Fibroblast of lung (primary cell): ENCODE results near the gene SNX18. TPM values are rescaled to one million over a fixed set of nuclear protein-coding genes. Genes with fewer than 3 reads are reported as not detected.
A peak's percentile ranks its signal among the peaks of the same experiment; 100 is the strongest.

Experiments
- DNase-seq, 2 donors: peaks; one replicate each; pipeline versions ENCODE4 v3.0.0 to v3.0.0-alpha.2; 2010; ENCODE audit warnings: low read depth in 2 of 2
- H2AFZ ChIP-seq: 2 replicates; pipeline ENCODE4 v1.5.1; 2012; ENCODE audit warnings: low read length, control low read depth, inconsistent platforms
- H3K27ac ChIP-seq: 2 replicates; pipeline ENCODE4 v1.5.1; 2011; ENCODE audit warnings: low read length, control low read depth; ENCODE audit not compliant: insufficient read depth
- H3K27me3 ChIP-seq: 2 replicates; pipeline ENCODE4 v1.5.1; 2011; ENCODE audit warnings: mild to moderate bottlenecking, low read length; ENCODE audit not compliant: control insufficient read depth, insufficient read depth
- H3K36me3 ChIP-seq: 2 replicates; pipeline ENCODE4 v1.5.1; 2011; ENCODE audit warnings: low read length; ENCODE audit not compliant: control insufficient read depth, insufficient read depth
- H3K4me1 ChIP-seq: 2 replicates; pipeline ENCODE4 v1.5.1; 2011; ENCODE audit warnings: low read length; ENCODE audit not compliant: control insufficient read depth, insufficient read depth; ENCODE audit errors: extremely low read depth
- H3K4me2 ChIP-seq: 2 replicates; pipeline ENCODE4 v1.5.1; 2011; ENCODE audit warnings: low read length, control low read depth; ENCODE audit not compliant: insufficient read depth; ENCODE audit errors: extremely low read depth
- H3K4me3 ChIP-seq, 4 experiments: fragments of 200-600 bp in 1 of 4; sonication (generic) in 1 of 4; replicated peaks in 1 of 4; 2 replicates each; pipeline ENCODE4 v1.5.1; 2011 to 2016; ENCODE audit warnings: low read length in 4 of 4, low read depth in 3 of 4, mild to moderate bottlenecking in 3 of 4, control low read depth in 2 of 4, inconsistent platforms in 1 of 4, mixed read lengths in 1 of 4; ENCODE audit not compliant: insufficient read depth in 1 of 4; ENCODE audit errors: control extremely low read depth in 1 of 4
- H3K79me2 ChIP-seq: 2 replicates; pipeline ENCODE4 v1.5.1; 2012; ENCODE audit warnings: mild to moderate bottlenecking, low read length, inconsistent platforms; ENCODE audit not compliant: control insufficient read depth, insufficient read depth
- H3K9ac ChIP-seq: 2 replicates; pipeline ENCODE4 v1.5.1; 2011; ENCODE audit warnings: mild to moderate bottlenecking, low read length, control low read depth; ENCODE audit not compliant: insufficient read depth
- H3K9me3 ChIP-seq: 2 replicates; pipeline ENCODE4 v1.5.1; 2012; ENCODE audit warnings: low read depth, low read length; ENCODE audit not compliant: control insufficient read depth, insufficient read depth
- H4K20me1 ChIP-seq: 2 replicates; pipeline ENCODE4 v1.5.1; 2011; ENCODE audit warnings: low read length; ENCODE audit not compliant: control insufficient read depth, insufficient read depth; ENCODE audit errors: extremely low read depth
- EZH2 ChIP-seq: IDR thresholded peaks from 2 replicates; pipeline ENCODE4 v1.5.1; 2012; ENCODE audit warnings: low read length, control low read depth, mild to moderate bottlenecking; ENCODE audit errors: missing control alignments
- polyA plus RNA-seq, 2 donors: library from polyadenylated mRNA; depleted of rRNA in 1 of 2; stranded (reverse) in 1 of 2; unstranded in 1 of 2; fragments of >200 nt; gene quantifications; 2 replicates each; pipeline ENCODE4 v1.2.1, GENCODE V29; 2011 to 2012; ENCODE audit warnings: missing spikeins in 1 of 2
- total RNA-seq: library from RNA; depleted of rRNA; stranded (reverse); fragments of >200 nt; gene quantifications from 2 replicates; pipeline ENCODE4 v1.2.1, GENCODE V29; 2014
- TF ChIP-seq, protein P1 (sequence below), 2 donors: IDR thresholded peaks in 1 of 2; conservative IDR thresholded peaks in 1 of 2; 1 replicate in 1 of 2; 2 replicates in 1 of 2; pipeline ENCODE4 v1.5.1; 2011 to 2012; ENCODE audit warnings: low read length in 2 of 2, control low read depth in 1 of 2, inconsistent platforms in 1 of 2, low read depth in 1 of 2, mild to moderate bottlenecking in 1 of 2

SNX18 gene
- total and polyA plus RNA-seq, 2 donors (not counting 1 experiment from before 2014, with no cell fraction given) = 80.1 to 109 TPM

DNA sequence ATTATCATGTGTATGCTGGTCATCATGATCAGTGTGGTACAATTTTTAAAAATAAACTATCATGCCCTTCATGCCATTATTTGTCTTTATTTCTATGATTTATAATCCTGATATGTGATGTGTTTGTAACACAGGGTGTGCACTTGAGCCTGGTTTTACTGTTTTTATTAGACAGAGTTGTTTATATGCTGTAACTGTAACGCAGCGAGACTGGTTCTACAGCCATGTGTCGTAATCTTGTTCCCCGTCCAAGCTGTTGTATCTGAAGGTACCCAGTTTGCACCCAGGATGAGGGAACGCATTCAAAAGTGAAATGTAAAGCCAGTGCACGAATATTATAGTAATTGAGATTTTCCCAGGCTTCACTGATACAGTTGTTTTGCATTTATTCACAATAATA, 28.2 kb downstream of the SNX18 start:
- no peak for TF ChIP-seq EZH2
- TF ChIP-seq, protein P1, sequence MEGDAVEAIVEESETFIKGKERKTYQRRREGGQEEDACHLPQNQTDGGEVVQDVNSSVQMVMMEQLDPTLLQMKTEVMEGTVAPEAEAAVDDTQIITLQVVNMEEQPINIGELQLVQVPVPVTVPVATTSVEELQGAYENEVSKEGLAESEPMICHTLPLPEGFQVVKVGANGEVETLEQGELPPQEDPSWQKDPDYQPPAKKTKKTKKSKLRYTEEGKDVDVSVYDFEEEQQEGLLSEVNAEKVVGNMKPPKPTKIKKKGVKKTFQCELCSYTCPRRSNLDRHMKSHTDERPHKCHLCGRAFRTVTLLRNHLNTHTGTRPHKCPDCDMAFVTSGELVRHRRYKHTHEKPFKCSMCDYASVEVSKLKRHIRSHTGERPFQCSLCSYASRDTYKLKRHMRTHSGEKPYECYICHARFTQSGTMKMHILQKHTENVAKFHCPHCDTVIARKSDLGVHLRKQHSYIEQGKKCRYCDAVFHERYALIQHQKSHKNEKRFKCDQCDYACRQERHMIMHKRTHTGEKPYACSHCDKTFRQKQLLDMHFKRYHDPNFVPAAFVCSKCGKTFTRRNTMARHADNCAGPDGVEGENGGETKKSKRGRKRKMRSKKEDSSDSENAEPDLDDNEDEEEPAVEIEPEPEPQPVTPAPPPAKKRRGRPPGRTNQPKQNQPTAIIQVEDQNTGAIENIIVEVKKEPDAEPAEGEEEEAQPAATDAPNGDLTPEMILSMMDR (conservative IDR thresholded peaks at IDR 0.05 in 1 of 2, IDR thresholded peaks at IDR 0.05 in 1 of 2; ENCODE audit: low read depth in 1 of 2, low read length in 2 of 2) = no peak
- Histone ChIP-seq H3K9ac (no peak overlapping the region), H3K9me3 (no peaks in the 10 kb centered on the region), H3K27ac (no peak overlapping the region), H3K4me3 (no peak overlapping the region), H3K4me1 (peaks cover 8% of the 10 kb centered on the region), H3K27me3 (no peaks in the 10 kb centered on the region), H3K36me3 (peaks cover 3% of the 10 kb centered on the region), H3K4me2 (no peak overlapping the region), H4K20me1 (peaks cover 2% of the 10 kb centered on the region), H2AFZ (no peak overlapping the region), H3K79me2 (peaks cover 47% of the 10 kb centered on the region)
- DNase-seq = peak in 1 of 2 donors; percentile 53

- DNase-seq = peak; percentile 47 to 93
- H3K79me2 ChIP-seq = peaks cover 27% of the 10 kb centered on the region
- H3K4me2 ChIP-seq = no peak overlapping the region
- no peak overlapping the region for H3K27ac ChIP-seq
- H3K9ac ChIP-seq = no peak overlapping the region
- no peaks in the 10 kb centered on the region for H3K27me3 ChIP-seq
- H3K36me3 ChIP-seq = peaks cover 3% of the 10 kb centered on the region
- peaks cover 2% of the 10 kb centered on the region for H4K20me1 ChIP-seq
- H3K4me3 ChIP-seq = no peak overlapping the region
- peaks cover 8% of the 10 kb centered on the region for H3K4me1 ChIP-seq
- H3K9me3 ChIP-seq = no peaks in the 10 kb centered on the region
- no peak overlapping the region for H2AFZ ChIP-seq
- TF ChIP-seq, protein P1 (conservative IDR thresholded peaks at IDR 0.05 in 1 of 2, IDR thresholded peaks at IDR 0.05 in 1 of 2; ENCODE audit: low read depth in 1 of 2, low read length in 2 of 2) = no peak
- TF ChIP-seq EZH2 = no peak
These were observed 30.2 kb downstream of the SNX18 start for GRCh38 chr5:54547711-54548250.

DNA sequence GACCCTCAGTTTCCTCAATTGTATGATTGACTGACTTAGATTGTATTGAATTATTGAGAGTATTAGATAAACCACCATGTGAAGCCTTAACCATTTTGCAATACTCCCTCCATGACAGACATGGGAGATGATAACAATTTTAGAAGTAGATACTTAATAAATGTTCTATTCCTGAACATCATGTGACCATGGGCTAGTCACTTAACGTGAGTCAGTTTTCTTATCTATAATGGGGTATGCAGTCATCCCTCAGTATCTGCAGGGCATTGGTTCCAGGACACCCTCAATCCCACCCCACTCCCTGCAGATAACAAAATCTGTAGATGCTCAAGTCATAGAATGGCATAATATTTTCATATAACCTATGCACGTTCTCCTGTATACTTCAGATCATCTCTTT, 31.0 kb downstream of the SNX18 start:
- peak in 1 of 2 donors; percentile 34 for DNase-seq
- TF ChIP-seq EZH2 = no peak
- TF ChIP-seq, protein P1 (conservative IDR thresholded peaks at IDR 0.05 in 1 of 2, IDR thresholded peaks at IDR 0.05 in 1 of 2; ENCODE audit: low read depth in 1 of 2, low read length in 2 of 2) = no peak
- H3K9ac ChIP-seq = no peak overlapping the region
- H3K9me3 ChIP-seq = no peaks in the 10 kb centered on the region
- H2AFZ ChIP-seq = no peak overlapping the region
- no peaks in the 10 kb centered on the region for H3K27me3 ChIP-seq
- H3K4me2 ChIP-seq = no peak overlapping the region
- H3K4me1 ChIP-seq = peaks cover 8% of the 10 kb centered on the region
- H4K20me1 ChIP-seq = peaks cover 2% of the 10 kb centered on the region
- H3K79me2 ChIP-seq = peaks cover 20% of the 10 kb centered on the region
- H3K36me3 ChIP-seq = peaks cover 3% of the 10 kb centered on the region
- no peak overlapping the region for H3K4me3 ChIP-seq
- H3K27ac ChIP-seq = no peak overlapping the region
